Measurements from ENCODE around the gene LRRC36.

GRCh38 chr16:67333315-67333714 is 6.7 kb downstream of the LRRC36 start:
- TF ChIP-seq, protein P1, sequence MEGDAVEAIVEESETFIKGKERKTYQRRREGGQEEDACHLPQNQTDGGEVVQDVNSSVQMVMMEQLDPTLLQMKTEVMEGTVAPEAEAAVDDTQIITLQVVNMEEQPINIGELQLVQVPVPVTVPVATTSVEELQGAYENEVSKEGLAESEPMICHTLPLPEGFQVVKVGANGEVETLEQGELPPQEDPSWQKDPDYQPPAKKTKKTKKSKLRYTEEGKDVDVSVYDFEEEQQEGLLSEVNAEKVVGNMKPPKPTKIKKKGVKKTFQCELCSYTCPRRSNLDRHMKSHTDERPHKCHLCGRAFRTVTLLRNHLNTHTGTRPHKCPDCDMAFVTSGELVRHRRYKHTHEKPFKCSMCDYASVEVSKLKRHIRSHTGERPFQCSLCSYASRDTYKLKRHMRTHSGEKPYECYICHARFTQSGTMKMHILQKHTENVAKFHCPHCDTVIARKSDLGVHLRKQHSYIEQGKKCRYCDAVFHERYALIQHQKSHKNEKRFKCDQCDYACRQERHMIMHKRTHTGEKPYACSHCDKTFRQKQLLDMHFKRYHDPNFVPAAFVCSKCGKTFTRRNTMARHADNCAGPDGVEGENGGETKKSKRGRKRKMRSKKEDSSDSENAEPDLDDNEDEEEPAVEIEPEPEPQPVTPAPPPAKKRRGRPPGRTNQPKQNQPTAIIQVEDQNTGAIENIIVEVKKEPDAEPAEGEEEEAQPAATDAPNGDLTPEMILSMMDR (IDR thresholded peaks at IDR 0.05; ENCODE audit: insufficient read depth, low read length): no peak
- TF ChIP-seq POLR2AphosphoS5 (IDR thresholded peaks at IDR 0.05; ENCODE audit: low read depth) (no peak), GABPA (IDR thresholded peaks at IDR 0.05; ENCODE audit: low read depth) (no peak), REST (IDR thresholded peaks at IDR 0.05; ENCODE audit: insufficient replicate concordance, low read depth) (no peak), SPI1 (IDR thresholded peaks at IDR 0.05; ENCODE audit: borderline replicate concordance, low read depth) (no peak)
